ENCODE results near the gene CDC27.
A peak's percentile ranks its signal among the peaks of the same experiment; 100 is the strongest.
"Not testable (repeated sequence)": the region's sequence is repeated elsewhere in the genome, so short reads cannot be mapped to it uniquely, and the experiment has no call there.

CDC27 gene, protein sequence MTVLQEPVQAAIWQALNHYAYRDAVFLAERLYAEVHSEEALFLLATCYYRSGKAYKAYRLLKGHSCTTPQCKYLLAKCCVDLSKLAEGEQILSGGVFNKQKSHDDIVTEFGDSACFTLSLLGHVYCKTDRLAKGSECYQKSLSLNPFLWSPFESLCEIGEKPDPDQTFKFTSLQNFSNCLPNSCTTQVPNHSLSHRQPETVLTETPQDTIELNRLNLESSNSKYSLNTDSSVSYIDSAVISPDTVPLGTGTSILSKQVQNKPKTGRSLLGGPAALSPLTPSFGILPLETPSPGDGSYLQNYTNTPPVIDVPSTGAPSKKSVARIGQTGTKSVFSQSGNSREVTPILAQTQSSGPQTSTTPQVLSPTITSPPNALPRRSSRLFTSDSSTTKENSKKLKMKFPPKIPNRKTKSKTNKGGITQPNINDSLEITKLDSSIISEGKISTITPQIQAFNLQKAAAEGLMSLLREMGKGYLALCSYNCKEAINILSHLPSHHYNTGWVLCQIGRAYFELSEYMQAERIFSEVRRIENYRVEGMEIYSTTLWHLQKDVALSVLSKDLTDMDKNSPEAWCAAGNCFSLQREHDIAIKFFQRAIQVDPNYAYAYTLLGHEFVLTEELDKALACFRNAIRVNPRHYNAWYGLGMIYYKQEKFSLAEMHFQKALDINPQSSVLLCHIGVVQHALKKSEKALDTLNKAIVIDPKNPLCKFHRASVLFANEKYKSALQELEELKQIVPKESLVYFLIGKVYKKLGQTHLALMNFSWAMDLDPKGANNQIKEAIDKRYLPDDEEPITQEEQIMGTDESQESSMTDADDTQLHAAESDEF

DNA sequence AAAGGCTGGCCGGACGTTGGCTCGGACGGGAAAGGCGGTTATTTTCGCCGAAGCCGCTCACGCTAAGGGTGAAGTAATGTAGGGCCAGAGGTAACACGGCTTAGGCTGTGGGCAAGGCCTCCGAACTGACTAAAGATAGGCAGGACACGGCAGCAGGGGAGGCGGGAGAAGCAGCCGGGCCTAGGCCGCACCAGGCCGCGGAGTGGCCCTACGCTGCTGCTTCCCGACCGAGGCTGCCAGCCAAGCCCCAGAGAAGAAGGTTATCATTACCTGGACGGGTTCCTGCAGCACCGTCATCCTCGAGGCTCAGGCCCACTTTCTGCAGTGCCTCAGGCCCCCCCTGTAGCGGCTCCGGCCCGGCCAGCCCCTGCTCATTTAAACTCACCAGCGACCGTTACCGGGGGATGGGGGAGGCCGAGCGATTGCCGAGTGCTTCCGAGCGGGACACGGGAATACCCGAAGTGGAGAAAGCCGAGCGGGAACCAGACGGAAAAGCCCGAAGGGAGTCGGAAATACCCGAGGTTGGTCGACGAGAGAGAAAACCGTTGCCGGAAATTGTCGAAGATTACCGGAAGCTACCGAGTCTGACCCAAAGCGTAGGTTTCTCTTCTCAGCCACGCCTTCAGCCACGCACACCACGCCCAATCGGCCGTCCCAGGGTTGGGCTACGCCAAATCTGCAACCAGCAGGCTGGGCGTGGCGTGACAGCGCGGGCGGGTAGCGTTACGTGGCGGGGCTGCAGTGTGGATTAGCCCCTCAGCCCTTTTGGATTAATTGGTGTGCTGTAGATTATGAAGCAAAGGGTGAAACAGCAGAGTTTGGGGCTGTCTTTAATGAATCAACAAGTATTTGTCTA is at the start of gene CDC27:
CDC27 (minus strand) TSS at position 420 of the 856 bp plus-strand sequence; CDS start at position 297, 123 bp downstream.
- DNase-seq (ENCODE audit: low read depth), result peak; percentile 98

- no peak for DNase-seq (ENCODE audit: low read depth)
These were observed 49.4 kb upstream of the CDC27 start for GRCh38 chr17:47238321-47239010.

GRCh38 chr17:47237841-47238240 is 48.7 kb upstream of the CDC27 start:
- no peak for DNase-seq (ENCODE audit: low read depth)

DNA sequence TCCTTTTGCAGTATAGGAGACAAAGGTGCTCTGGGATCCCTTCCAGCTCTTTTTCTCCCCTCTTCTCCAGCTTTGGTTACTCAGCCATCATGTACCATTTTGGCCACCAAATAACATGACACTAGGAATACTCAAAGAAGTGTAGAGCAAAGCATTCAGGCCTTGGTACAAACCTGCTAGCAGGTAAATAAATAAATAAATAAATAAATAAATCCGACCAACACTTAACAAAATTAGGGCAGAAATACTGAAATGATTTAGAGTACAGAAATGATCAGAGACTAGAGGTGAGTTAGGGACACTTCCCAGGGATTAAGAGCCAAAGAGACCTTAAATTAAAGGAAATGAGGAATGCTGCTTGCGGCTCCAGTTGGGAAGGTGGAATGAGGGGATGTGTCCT is 46.8 kb upstream of the CDC27 start:
- no peak for DNase-seq (ENCODE audit: low read depth)

DNA sequence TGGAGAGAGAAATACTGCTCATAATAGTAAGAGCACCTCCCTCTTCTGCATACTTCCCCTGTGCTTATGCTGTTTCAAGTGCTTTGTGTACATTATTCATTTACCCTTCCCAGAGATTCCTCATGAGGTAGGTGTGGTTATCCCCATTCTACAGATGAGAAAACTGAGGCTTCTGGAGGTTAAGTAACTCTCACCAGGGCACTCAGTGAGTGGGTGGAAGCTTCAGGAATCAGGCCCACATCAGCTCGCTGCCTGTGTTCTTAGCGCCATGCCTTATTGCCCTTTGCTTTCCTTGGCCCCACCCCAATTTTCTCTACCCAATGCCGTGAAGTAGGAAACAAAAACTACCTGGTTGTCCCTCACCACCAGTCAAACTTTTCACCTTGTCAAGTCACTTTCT is 46.4 kb upstream of the CDC27 start:
- no peak for DNase-seq (ENCODE audit: low read depth)

DNA sequence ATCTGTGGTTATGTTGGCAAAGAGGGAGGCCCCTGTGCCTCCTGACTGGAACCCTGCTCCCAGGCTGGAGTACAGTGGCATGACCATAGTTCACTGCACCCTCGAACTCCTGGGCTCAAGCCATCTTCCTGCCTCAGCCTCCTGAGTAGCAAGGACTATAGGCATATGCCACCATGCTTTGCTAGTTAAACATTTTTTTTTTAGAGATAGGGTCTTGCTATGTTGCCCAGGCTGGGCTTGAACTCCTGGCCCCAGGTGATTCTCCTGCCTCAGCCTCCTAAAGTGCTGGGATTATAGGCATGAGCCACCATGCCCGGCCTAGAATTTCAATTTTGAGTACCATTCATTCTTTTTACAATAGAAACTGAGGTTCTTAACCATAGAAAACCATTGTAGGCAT is 43.4 kb upstream of the CDC27 start:
- no peak for DNase-seq (ENCODE audit: low read depth)

DNA sequence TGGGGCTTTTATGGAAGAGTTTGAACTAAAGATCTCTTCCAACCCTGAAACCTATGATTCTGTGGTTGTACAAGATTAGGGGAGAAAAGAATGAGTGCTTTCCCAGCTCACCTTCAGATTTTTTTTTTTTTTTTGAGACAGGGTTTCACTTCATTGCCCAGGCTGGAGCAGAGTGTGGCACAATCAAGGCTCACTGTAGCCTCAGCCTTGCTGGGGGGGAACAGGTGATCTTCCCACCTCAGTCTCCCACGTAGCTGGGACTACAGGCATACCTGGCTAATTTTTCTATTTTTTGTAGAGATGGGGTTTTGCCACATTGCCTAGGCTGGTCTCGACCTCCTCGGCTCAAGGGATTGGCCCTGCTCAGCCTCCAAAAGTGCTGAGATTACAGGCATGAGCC is 42.8 kb upstream of the CDC27 start:
- DNase-seq (ENCODE audit: low read depth), result no peak

GRCh38 chr17:47231334-47231733 is 42.2 kb upstream of the CDC27 start:
- DNase-seq (ENCODE audit: low read depth), result no peak

DNA sequence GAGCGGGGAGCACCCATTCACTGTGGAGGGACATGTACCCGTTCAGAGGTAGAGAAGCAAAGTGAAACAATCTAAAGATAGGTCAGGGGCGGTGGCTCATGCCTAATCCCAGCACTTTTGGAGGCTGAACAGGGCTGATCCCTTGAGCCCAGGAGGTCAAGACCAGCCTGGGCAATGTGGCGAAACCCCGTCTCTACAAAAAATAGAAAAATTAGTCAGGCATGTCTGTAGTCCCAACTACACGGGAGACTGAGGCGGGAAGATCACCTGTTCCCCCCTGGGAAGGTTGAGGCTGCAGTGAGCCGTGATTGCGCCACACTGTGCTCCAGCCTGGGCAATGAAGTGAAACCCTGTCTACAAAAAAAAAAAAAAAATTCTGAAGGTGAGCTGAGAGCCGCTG is 41.8 kb upstream of the CDC27 start:
- no peak for DNase-seq (ENCODE audit: low read depth)

DNA sequence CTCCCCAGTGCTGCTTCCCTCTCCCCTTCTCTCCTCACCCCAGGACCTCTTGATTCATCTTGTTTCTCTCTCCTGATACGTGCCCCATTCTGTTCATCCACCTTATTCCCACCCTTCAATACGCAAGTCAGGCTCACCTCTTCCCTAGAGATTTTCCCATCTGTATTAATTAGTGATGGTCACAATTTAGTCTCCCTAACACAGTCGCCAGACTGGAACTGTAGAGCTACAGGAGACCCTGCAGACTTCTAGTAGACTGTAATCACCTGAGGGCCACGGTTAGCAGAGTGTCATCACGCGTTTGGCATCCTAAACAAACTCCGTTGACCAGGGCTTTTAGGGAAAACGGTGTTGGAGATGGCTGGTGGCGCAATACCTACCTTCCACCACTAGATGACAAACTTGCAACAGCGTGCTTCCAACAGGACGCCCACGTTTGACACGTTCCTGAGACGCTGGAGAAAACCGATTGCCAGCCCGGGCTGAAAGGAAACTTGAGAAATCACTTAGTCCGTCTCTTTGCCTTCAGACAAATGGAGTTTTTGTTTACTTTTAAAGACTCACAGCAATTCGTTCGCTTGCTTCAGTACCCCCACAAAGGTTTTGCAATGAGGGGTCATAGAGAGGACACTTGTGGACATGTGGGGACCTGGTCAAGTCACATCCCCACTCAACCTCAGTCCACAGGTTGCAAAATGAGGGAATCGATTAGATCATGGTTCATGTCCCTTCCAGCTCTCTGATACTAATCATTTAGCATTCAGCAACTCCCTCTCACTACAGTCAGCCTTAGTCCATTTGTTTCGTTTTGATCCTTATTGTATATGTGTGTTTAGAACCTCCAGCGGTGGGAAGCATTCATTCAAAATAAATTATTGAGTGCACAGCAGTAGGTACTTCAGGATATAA is 40.7 kb upstream of the CDC27 start:
- DNase-seq (ENCODE audit: low read depth), result peak; percentile 43

DNA sequence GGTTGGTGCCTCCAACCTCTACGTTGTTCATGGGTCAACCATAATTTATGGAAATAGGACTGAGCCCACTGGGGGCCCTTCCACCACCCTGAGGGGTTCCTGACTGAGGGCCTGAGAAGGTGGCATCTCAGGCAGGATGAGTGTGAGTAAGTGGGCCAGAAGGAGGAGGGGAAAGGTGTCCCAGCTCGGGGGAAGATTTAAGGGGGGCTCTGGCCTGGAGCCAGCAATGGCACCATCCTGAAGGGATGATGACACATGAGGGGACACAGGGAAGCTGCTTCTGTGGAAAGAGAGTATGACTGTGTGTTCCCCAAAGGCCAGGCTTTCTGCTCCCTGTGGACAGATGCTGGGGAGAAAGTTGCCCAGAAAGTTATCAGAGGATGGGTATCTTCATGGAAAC is 38.8 kb upstream of the CDC27 start:
- DNase-seq (ENCODE audit: low read depth), result no peak

DNA sequence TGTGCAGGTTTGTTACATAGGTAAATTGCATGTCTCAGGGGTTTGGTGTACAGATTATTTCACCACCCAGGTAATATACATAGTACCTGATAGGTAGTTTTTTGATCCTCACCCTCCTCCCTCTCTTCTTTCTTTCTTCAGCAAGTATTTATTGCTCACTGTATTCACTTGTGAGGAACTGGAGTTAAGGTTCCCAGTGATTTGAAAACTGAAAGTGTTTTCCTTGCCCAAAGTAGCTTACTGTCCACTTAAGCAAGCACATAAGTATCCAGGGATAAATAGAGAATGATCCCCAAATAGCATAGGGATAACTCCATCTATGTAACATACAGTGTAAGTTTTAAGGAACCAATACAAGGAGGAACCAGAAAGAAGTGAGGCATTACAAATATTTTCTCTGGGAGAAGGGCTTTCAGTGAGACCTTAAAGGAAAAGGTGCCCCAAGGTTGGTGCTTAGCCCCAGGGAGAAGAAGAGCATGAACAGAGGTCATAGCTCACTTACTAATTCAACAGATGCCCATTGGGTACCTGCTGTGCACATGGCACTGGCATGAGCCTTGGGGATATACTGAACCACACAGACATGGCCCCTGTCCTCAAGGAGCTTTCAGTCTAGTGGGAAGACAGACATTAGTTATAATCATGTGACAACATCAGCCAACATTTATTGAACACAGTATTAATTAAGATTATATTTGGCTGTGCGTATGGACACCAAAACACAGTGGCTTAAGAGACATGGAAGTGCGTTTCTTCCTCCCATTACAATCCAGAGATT is 37.0 kb upstream of the CDC27 start:
- no peak for DNase-seq (ENCODE audit: low read depth)

DNA sequence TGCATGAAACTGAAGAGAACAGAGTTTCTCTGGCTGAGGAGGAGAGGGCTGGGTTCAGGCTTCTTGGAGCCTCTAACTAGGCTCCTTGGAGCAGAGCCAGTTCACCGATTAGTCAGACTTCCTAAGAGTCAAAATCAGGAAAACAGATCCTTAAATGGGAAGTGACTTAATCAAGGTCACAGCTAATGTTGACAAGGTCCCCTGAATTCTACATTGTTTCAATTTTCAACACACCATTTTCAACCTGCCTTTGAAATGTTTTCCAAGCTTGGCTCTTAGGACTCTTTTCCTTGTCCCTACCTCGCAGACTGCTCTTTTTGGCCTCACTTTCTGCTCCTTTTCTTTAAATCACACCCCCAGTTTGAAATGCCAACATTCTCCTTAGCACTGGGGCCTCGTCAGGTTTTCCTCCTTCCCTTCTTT is 36.4 kb upstream of the CDC27 start:
- DNase-seq (ENCODE audit: low read depth), result no peak

GRCh38 chr17:47224966-47225365 is 35.9 kb upstream of the CDC27 start:
- no peak for DNase-seq (ENCODE audit: low read depth)

DNA sequence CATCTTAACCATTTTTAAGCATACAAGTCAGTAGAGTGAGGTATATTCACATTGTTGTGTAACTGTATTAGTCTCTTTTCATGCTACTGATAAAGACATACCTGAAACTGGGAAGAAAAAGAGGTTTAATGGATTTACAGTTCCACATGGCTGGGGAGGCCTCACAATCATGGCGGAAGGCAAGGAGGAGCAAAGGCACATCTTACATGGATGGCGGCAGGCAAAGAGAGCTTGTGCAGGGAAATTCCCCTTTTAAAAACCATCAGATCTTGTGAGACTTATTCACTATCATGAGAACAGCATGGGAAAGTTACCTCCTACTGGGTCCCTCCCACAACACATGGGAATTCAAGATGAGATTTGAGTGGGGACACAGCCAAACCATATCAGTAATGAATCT is 35.0 kb upstream of the CDC27 start:
- DNase-seq (ENCODE audit: low read depth), result not testable (repeated sequence)

DNA sequence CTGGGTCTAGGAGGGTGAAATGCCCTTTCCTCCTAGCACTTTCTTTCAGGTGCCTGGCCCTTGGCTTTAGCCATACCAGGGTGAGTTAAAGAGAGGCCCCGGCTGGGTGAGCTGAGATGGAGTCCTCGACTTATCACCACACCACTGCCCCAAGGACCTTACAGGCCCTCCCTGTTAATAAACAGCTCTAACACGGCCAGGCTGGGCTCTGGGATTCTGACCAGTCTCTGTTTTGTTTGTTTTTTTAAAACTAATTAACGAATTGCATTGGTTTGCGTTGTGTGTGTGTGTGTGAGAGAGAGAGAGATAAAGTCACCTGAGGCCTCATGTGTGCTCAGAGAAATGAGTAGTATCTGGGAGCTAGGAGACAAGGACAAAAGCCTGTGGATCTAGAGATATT is 34.4 kb upstream of the CDC27 start:
- DNase-seq (ENCODE audit: low read depth), result no peak

GRCh38 chr17:47223007-47223406 is 33.9 kb upstream of the CDC27 start:
- no peak for DNase-seq (ENCODE audit: low read depth)

GRCh38 chr17:47222047-47222446 is 33.0 kb upstream of the CDC27 start:
- no peak for DNase-seq (ENCODE audit: low read depth)

- no peak for DNase-seq (ENCODE audit: low read depth)
These were observed 32.1 kb upstream of the CDC27 start for GRCh38 chr17:47221154-47221553.

DNA sequence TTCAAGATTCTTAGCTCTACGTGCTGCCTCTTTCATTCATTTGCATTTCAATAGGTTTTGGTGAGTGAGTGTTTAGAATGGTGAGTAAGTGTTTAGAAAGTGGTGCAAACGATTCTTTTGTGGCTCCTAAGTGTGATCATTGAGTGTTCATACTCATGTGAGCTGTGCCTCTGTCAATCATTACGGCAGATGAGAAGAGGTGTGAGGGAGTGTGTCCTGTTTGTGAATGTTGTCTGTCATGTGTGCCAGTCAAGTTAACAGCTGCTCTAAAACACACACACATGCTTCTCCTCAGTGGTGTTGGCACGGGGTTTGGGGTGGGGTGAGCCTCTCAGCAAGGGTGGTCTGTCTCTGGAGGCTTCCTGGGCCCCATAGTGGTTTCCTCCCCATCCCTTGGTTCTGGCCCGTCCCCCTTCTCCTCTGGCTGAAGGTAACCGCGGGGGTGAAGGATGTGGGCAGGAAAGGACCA is 31.5 kb upstream of the CDC27 start:
- DNase-seq (ENCODE audit: low read depth), result no peak
